Psoas muscle (tissue), 8 donors: ENCODE data around the gene BOC. TPM values are rescaled to one million over a fixed set of nuclear protein-coding genes. Genes with fewer than 3 reads are reported as not detected.

ENCODE experiments used
- ATAC-seq, 4 donors: fragments of 200-7000 bp; cut with Tn5 transposase; one replicate each; pipeline ENCODE4 v1.9.1; 2020; ENCODE audit warnings: moderate library complexity in 3 of 4, mild to moderate bottlenecking in 2 of 4
- DNase-seq, 2 donors: peaks; one replicate each; pipeline ENCODE4 v3.0.0-alpha.2; 2020
- H3K27ac ChIP-seq: fragments of 200-600 bp; one replicate; pipeline ENCODE4 v1.8.0; 2022
- H3K27me3 ChIP-seq, 3 donors: fragments of 200-600 bp in 1 of 3; one replicate each; pipeline versions ENCODE4 v1.6.1 to v1.8.0; 2013 to 2022; ENCODE audit warnings: low read length in 2 of 3, mild to moderate bottlenecking in 2 of 3, moderate library complexity in 1 of 3; ENCODE audit not compliant: insufficient read depth in 3 of 3
- H3K36me3 ChIP-seq, 2 donors: fragments of 200-600 bp in 1 of 2; one replicate each; pipeline versions ENCODE4 v1.6.1 to v1.8.0; 2013 to 2022; ENCODE audit warnings: low read depth in 1 of 2, mild to moderate bottlenecking in 1 of 2, moderate library complexity in 1 of 2; ENCODE audit not compliant: insufficient read depth in 1 of 2
- H3K4me1 ChIP-seq: fragments of 200-600 bp; one replicate; pipeline ENCODE4 v1.8.0; 2022
- H3K4me3 ChIP-seq: fragments of 200-600 bp; one replicate; pipeline ENCODE4 v1.8.0; 2022; ENCODE audit warnings: mild to moderate bottlenecking
- H3K9me3 ChIP-seq: fragments of 200-600 bp; one replicate; pipeline ENCODE4 v1.8.0; 2022
- WGBS, 3 donors: extraction: QIAGEN DNeasy Blood & Tissue Kit; methylation state at CpG; one replicate each; pipeline versions ENCODE4 v1.1.6 to v1.1.7; 2013; 5-methylcytosine and 5-hydroxymethylcytosine counted together
- intact Hi-C, 2 donors: fragments of 100-400 bp; cut with DNase I; formaldehyde crosslinking; loops; one replicate each; pipeline versions ENCODE4 v1.11.0 to v1.14.2; 2022
- polyA plus RNA-seq, 3 donors: library from polyadenylated mRNA; stranded (reverse); fragments of 200-250 nt; gene quantifications; one replicate each; pipeline ENCODE4 v1.2.3, GENCODE V29; 2013
- total RNA-seq, 4 donors: library from RNA; stranded (reverse); fragmentation: NEBNext Ultra II Directional in 2 of 4; extraction: Animal tissue kit (Norgen Biotek cat#: 25700) in 2 of 4; gene quantifications; one replicate each; pipeline versions ENCODE4 v1.2.1 to v1.2.4, GENCODE V29; 2021 to 2023
- TF ChIP-seq, protein P1 (sequence below): fragments of 200-600 bp; IDR thresholded peaks from one replicate; pipeline ENCODE4 v1.8.0; 2022; ENCODE audit warnings: antibody characterized with exemption
- donor health status: healthy with polysubstance abuse.
- donor health status: DM: no; HTN: no; CAD: no; lungs with moderate emphysema.
- donor health status: Bipolar disorder and iron deficiency.
- donor health status: healthy.
- donor health status: DM: yes; HTN: yes; CAD: no.
- donor health status: DM: no; HTN: no; CAD: no.
- donor health status: DM: no; HTN: no; CAD: no.
- donor health status: DM: yes; HTN: yes; CAD: no.

The BOC gene
- total and polyA plus RNA-seq, 7 donors: 1.1 to 15.4 (median 3.8) TPM

DNA sequence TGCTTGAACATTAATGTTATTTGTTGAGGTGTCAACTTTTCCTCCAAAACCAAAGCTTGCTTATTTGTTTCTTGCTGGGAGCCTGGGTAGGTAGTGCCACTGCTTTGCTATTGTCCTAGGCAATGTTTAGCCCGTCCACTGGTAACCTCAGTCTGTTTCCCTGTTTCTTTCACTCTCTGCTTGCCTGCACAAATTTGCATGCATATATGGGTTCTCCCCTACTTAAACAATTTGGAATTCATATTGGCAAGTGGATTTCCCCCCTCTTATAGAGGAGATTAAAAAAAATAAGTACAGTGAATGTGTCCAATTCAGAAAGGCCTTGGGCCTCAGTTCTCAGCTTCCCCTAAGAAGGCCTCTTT is 45.0 kb upstream of the BOC start:
- WGBS, 3 donors: 62 to 89% (median 67%) methylated on average over 1 of the region's 1 CpG
- Histone ChIP-seq H3K4me1 (peaks cover 18% of the 10 kb centered on the region), H3K4me3 (peak overlapping the region; percentile 11), H3K27ac (peak overlapping the region; percentile 68), H3K36me3 (no peaks in the 10 kb centered on the region), H3K27me3 (no peaks in the 10 kb centered on the region), H3K9me3 (no peaks in the 10 kb centered on the region)
- TF ChIP-seq, protein P1, sequence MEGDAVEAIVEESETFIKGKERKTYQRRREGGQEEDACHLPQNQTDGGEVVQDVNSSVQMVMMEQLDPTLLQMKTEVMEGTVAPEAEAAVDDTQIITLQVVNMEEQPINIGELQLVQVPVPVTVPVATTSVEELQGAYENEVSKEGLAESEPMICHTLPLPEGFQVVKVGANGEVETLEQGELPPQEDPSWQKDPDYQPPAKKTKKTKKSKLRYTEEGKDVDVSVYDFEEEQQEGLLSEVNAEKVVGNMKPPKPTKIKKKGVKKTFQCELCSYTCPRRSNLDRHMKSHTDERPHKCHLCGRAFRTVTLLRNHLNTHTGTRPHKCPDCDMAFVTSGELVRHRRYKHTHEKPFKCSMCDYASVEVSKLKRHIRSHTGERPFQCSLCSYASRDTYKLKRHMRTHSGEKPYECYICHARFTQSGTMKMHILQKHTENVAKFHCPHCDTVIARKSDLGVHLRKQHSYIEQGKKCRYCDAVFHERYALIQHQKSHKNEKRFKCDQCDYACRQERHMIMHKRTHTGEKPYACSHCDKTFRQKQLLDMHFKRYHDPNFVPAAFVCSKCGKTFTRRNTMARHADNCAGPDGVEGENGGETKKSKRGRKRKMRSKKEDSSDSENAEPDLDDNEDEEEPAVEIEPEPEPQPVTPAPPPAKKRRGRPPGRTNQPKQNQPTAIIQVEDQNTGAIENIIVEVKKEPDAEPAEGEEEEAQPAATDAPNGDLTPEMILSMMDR: no peak
- intact Hi-C loops: loop anchor here in 1 of 2 donors (5.0 kb wide), 1 partner anchor 46 kb away; the partner anchor contains the start of gene BOC
- no peak for DNase-seq
- ATAC-seq: no peak

DNA sequence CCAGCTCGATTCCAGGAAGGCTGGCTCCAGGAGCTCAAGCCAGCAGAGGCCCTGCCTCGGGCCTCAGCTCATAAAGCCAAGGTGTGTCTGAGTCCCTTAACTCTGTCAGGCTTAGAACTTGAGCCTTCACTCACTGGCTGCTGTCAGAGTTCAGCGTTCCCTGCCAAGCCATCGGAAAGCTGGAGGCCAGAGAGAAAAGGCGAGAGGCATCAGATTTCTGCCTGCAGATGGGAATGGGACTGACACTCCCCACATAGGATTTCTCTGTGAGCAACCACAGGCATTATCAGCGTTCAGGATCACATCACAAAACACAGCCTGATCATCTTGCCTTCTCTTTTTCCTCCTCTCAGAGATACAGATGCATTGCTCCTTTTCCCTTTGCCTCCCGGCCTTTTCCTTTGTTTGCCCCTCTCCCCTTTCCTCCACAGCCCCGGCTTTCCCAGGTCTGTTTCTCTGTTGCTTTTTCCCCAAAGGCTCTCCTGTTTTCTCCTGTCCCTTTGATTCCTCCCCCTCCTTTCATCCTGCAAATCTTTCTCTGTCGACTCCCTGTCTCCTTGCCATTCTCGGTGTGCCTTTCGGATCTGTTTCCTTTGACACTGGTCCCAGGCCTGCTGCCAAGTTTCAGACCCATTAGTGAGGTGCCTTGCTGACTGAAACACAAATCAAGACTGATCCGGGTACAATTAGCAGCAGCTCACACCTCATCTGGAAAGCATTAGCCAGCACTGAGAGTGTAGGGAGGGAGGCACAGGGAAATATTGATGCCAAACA is 44.5 kb upstream of the BOC start:
- peaks cover 18% of the 10 kb centered on the region for H3K4me1 ChIP-seq
- TF ChIP-seq, protein P1: no peak
- H3K36me3 ChIP-seq: no peaks in the 10 kb centered on the region
- peak; percentile 61 to 87 (median 82) for ATAC-seq
- H3K27ac ChIP-seq: peak overlapping the region; percentile 68
- DNase-seq: peak; percentile 29 to 59
- H3K9me3 ChIP-seq: no peaks in the 10 kb centered on the region
- no peaks in the 10 kb centered on the region for H3K27me3 ChIP-seq
- intact Hi-C loops: loop anchor here in 1 of 2 donors (5.0 kb wide), 1 partner anchor 45 kb away; the partner anchor contains the start of gene BOC
- 9 to 13% (median 11%) methylated on average over 12 of the region's 12 CpGs for WGBS, 3 donors
- peak overlapping the region; percentile 11 for H3K4me3 ChIP-seq

DNA sequence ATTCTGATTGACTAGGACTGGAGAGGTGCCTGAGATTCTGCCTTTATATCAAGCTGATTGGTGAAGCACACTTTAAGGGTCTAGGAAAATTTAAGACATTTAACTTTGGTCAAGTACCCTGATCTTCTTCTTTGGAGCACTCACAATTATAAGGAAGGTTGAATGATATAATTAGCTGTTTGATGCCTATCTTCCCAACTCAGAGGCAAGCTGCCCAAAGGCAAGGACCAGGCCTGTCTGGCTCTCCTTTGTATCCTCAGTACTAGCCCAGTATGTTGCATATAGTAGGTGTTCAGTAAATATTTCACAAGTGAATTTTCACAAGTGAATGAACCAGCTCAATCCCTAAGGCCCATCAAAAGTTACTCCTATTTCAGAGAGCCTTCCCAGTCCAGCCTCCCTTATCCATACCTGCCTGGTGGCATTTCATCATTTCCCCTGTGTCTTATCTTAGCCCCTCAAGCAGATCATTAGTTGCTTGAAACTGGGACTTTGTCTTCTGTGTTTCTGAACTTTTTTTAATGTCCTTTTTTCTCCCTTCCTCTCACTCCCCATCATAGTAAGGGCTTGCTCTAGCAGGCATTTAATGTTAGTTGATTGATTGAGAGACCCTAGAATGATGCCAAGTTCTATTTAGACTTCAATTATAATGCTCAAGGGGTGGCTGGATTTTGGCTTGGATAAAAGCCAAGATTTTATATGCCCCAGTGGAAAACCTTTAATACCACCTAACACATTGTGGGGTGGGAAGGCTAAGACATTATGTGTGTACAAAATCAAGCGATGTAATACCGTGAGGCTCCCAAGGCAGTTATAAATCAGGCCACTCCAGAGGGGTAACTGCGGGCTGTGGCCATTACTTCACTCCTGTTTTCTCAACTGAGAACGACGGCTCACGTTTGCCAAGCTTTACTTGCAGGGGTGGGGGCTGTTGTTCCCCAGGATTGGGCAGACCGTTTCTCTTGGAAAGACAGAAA is 43.2 kb upstream of the BOC start:
- TF ChIP-seq, protein P1: no peak
- Histone ChIP-seq H3K27ac (no peak overlapping the region), H3K4me3 (no peak overlapping the region), H3K27me3 (no peaks in the 10 kb centered on the region), H3K4me1 (peaks cover 18% of the 10 kb centered on the region), H3K36me3 (no peaks in the 10 kb centered on the region), H3K9me3 (no peaks in the 10 kb centered on the region)
- DNase-seq (peak in 1 of 2 donors; percentile 64), ATAC-seq (peak in 2 of 4 donors; percentile 44 to 49)
- WGBS, 3 donors: 60 to 73% (median 65%) methylated on average over 7 of the region's 7 CpGs
- intact Hi-C loops: loop anchor here in 1 of 2 donors (5.0 kb wide), 1 partner anchor 44 kb away; the partner anchor contains the start of gene BOC

DNA sequence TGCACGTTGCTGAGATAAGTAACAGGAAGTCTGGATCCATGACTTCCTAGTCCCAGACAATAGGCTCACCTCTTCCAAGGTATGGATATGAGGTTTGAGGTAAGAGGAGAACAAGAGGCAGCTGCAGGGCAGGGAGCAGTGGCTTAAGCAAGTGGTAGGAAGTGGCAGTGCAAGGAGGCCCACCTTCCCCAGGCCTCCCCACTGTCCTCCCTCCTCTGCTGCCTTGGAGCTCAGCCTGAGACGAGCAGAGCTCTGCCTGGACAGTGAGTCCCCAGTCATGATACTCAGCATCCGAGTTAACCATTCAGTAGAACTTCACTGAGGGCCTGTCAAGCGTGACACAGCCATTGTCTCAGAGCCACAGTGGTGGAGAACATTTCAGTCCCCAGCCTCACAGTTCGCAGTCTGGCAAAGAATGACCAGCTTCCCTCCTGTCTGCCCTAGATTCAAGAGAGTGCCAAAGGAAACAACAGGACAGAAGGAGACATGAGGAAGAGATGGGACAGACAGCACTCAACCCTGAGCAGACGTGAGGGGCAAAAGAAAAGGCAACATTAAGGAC is 41.4 kb upstream of the BOC start:
- DNase-seq (no peak), ATAC-seq (no peak)
- 82 to 86% (median 84%) methylated on average over 6 of the region's 6 CpGs for WGBS, 3 donors
- no peaks in the 10 kb centered on the region for H3K9me3 ChIP-seq
- TF ChIP-seq, protein P1: no peak
- H3K27ac ChIP-seq: no peak overlapping the region
- H3K36me3 ChIP-seq: no peaks in the 10 kb centered on the region
- no peaks in the 10 kb centered on the region for H3K27me3 ChIP-seq
- H3K4me1 ChIP-seq: peaks cover 18% of the 10 kb centered on the region
- no peak overlapping the region for H3K4me3 ChIP-seq
- intact Hi-C loops: loop anchor here in 1 of 2 donors (5.0 kb wide), 1 partner anchor 42 kb away; the partner anchor contains the start of gene BOC
